ENCODE data around the gene MGST3.
"Not testable (repeated sequence)": the region's sequence is repeated elsewhere in the genome, so short reads cannot be mapped to it uniquely, and the experiment has no call there.

DNA sequence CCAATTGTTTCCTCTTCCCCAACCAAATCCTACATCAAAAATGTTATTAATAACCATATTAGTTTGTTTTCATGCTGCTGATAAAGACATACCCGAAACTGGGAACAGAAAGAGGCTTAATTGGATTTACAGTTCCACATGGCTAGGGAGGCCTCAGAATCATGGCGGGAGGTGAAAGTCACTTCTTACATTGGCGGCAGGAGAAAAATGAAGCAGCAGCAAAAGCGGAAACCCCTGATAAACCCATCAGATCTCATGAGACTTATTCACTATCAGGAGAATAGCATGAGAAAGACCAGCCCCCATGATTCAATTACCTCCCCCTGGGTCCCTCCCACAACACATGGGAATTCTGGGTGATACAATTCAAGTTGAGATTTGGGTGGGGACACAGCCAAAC is 49.7 kb downstream of the MGST3 start:
- TF ChIP-seq, protein P1, sequence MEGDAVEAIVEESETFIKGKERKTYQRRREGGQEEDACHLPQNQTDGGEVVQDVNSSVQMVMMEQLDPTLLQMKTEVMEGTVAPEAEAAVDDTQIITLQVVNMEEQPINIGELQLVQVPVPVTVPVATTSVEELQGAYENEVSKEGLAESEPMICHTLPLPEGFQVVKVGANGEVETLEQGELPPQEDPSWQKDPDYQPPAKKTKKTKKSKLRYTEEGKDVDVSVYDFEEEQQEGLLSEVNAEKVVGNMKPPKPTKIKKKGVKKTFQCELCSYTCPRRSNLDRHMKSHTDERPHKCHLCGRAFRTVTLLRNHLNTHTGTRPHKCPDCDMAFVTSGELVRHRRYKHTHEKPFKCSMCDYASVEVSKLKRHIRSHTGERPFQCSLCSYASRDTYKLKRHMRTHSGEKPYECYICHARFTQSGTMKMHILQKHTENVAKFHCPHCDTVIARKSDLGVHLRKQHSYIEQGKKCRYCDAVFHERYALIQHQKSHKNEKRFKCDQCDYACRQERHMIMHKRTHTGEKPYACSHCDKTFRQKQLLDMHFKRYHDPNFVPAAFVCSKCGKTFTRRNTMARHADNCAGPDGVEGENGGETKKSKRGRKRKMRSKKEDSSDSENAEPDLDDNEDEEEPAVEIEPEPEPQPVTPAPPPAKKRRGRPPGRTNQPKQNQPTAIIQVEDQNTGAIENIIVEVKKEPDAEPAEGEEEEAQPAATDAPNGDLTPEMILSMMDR (IDR thresholded peaks at IDR 0.05), result not testable (repeated sequence)
- not testable (repeated sequence) for TF ChIP-seq EZH2 (IDR thresholded peaks at IDR 0.05; ENCODE audit: borderline replicate concordance, insufficient read depth, low read depth, low read length, poor library complexity, severe bottlenecking)

Data from B cell (primary cell).